GM12878 (cell line): ENCODE data around the gene SEMA5A. TPM values are rescaled to one million over a fixed set of nuclear protein-coding genes. Genes with fewer than 3 reads are reported as not detected.

Source experiments
- ATAC-seq: fragments of 200-7000 bp; cut with Tn5 transposase; 3 replicates; pipeline ENCODE4 v1.9.1; 2020; ENCODE audit warnings: mild to moderate bottlenecking, moderate library complexity
- BruUV-seq: library from RNA; stranded (reverse); fragments of 400-500 nt; replicated peaks from 2 replicates; lab custom pipeline; 2021; lab: Mats Ljungman, UMichigan
- CTCF ChIA-PET: fragments of 300-600 bp; sonication (Branson Sonifier 250); formaldehyde crosslinking; extraction: SDS; loops from one replicate; lab custom pipeline; 2021; ENCODE audit warnings: inconsistent platforms; lab: Yijun Ruan, JAX
- POLR2A ChIA-PET: fragments of 350-600 bp; formaldehyde crosslinking; extraction: SDS; loops from one replicate; lab custom pipeline; 2021; ENCODE audit warnings: inconsistent platforms; lab: Charles Lee
- RAD21 ChIA-PET: fragments of 300-600 bp; sonication (Branson Sonifier 250); formaldehyde crosslinking; loops from one replicate; lab custom pipeline; 2023; ENCODE audit warnings: antibody characterized with exemption; ENCODE audit not compliant: unreplicated experiment; lab: Charles Lee
- SMC1A ChIA-PET: fragments of 300-600 bp; sonication (Branson Sonifier 250); formaldehyde crosslinking; loops from one replicate; lab custom pipeline; 2023; ENCODE audit not compliant: unreplicated experiment, uncharacterized antibody; lab: Charles Lee
- DNase-seq: peaks from one replicate; pipeline ENCODE4 v3.0.0-alpha.2; 2011; ENCODE audit warnings: low read depth, low spot score
- FAIRE-seq: peaks from 3 replicates; lab custom pipeline; 2011; peaks lifted over from hg19 to GRCh38; lab: Jason Lieb, UNC
- H2AFZ ChIP-seq: 2 replicates; pipeline ENCODE4 v1.6.0; 2011; ENCODE audit warnings: low read depth, low read length, control low read depth; ENCODE audit not compliant: control insufficient read depth
- H3K27ac ChIP-seq: 2 replicates; pipeline ENCODE4 v1.5.1; 2011; ENCODE audit warnings: control low read depth; ENCODE audit not compliant: control insufficient read depth, insufficient read depth
- H3K27me3 ChIP-seq, 2 experiments: replicated peaks in 1 of 2; 2 replicates each; pipeline versions ENCODE4 v1.6.0 to v1.6.1; 2011; ENCODE audit warnings: low read length in 1 of 2; ENCODE audit not compliant: control insufficient read depth in 2 of 2, insufficient read depth in 2 of 2
- H3K36me3 ChIP-seq, 2 experiments: 2 replicates each; pipeline ENCODE4 v1.5.1; 2011; ENCODE audit warnings: low read length in 1 of 2; ENCODE audit not compliant: control insufficient read depth in 2 of 2, insufficient read depth in 2 of 2
- H3K4me1 ChIP-seq: 2 replicates; pipeline ENCODE4 v1.6.1; 2011; ENCODE audit warnings: mild to moderate bottlenecking, low read length, moderate library complexity, mixed read lengths; ENCODE audit not compliant: control insufficient read depth, insufficient read depth
- H3K4me2 ChIP-seq: 2 replicates; pipeline ENCODE4 v1.6.0; 2011; ENCODE audit warnings: control low read depth; ENCODE audit not compliant: control insufficient read depth, insufficient read depth
- H3K4me3 ChIP-seq: fragments of 200-600 bp; sonication (generic); 2 replicates; pipeline ENCODE4 v1.5.1; 2016
- H3K79me2 ChIP-seq: 2 replicates; pipeline ENCODE4 v1.6.0; 2011; ENCODE audit warnings: low read length; ENCODE audit not compliant: control insufficient read depth, insufficient read depth
- H3K9ac ChIP-seq: 2 replicates; pipeline ENCODE4 v1.8.0; 2011; ENCODE audit warnings: low read length, control low read depth, mixed read lengths; ENCODE audit not compliant: control insufficient read depth, insufficient read depth
- H3K9me3 ChIP-seq: replicated peaks from 3 replicates; pipeline ENCODE4 v1.5.1; 2011; ENCODE audit warnings: mild to moderate bottlenecking, low read length; ENCODE audit not compliant: control insufficient read depth, insufficient read depth
- H4K20me1 ChIP-seq: 2 replicates; pipeline ENCODE4 v1.6.0; 2011; ENCODE audit not compliant: control insufficient read depth, insufficient read depth
- ASH2L ChIP-seq: fragments of 300-600, 200-600 bp; sonication (generic); IDR thresholded peaks from 2 replicates; pipeline ENCODE4 v1.6.1; 2017; ENCODE audit warnings: low read depth, mild to moderate bottlenecking, borderline replicate concordance
- BCL11A ChIP-seq: IDR thresholded peaks from 2 replicates; pipeline ENCODE4 v1.6.1; 2011; ENCODE audit warnings: low read depth, low read length
- CEBPZ ChIP-seq: fragments of 150-350 bp; IDR thresholded peaks from 2 replicates; pipeline ENCODE4 v1.6.1; 2016; ENCODE audit warnings: low read depth, low read length
- CTCF ChIP-seq, 3 experiments: IDR thresholded peaks in 2 of 3; conservative IDR thresholded peaks in 1 of 3; 2 replicates each; pipeline ENCODE4 v1.5.1; 2011; ENCODE audit warnings: low read depth in 3 of 3, low read length in 3 of 3, mild to moderate bottlenecking in 3 of 3, control low read depth in 2 of 3, moderate library complexity in 2 of 3, inconsistent platforms in 1 of 3, mixed read lengths in 1 of 3; ENCODE audit not compliant: control insufficient read depth in 2 of 3, insufficient read depth in 1 of 3; ENCODE audit errors: extremely low read depth in 1 of 3
- MEF2A ChIP-seq: IDR thresholded peaks from 2 replicates; pipeline ENCODE4 v1.6.1; 2011; ENCODE audit warnings: low read depth, mild to moderate bottlenecking, low read length, moderate library complexity; ENCODE audit not compliant: insufficient read depth
- MTA3 ChIP-seq: IDR thresholded peaks from 2 replicates; pipeline ENCODE4 v1.6.1; 2012; ENCODE audit warnings: low read length, inconsistent platforms, borderline replicate concordance
- RELA ChIP-seq: fragments of 450-650 bp; IDR thresholded peaks from 2 replicates; pipeline ENCODE4 v1.8.0; 2014; ENCODE audit warnings: borderline replicate concordance; ENCODE audit not compliant: partially characterized antibody
- STAT3 ChIP-seq: IDR thresholded peaks from 2 replicates; pipeline ENCODE4 v1.6.1; 2011; ENCODE audit warnings: low read depth, low read length, improper control_type of control experiment
- TARDBP ChIP-seq: IDR thresholded peaks from 2 replicates; pipeline ENCODE4 v1.6.1; 2016; ENCODE audit warnings: borderline replicate concordance
- in situ Hi-C: fragments of 300-500 bp; cut with MboI; formaldehyde crosslinking; loops from 9 replicates; pipeline ENCODE4 v1.14.3; 2018; ENCODE audit warnings: mixed read lengths
- intact Hi-C: fragments of 100-400 bp; cut with micrococcal nuclease; formaldehyde crosslinking; loops from one replicate; pipeline ENCODE4 v1.14.2; 2022; ENCODE audit not compliant: unreplicated experiment
- polyA plus RNA-seq, 11 experiments: library from polyadenylated mRNA; depleted of rRNA in 4 of 11; unstranded in 6 of 11; stranded (reverse) in 5 of 11; fragments of >200 nt; fragmentation: Nextera tagmentation in 4 of 11; fragmentation: Illumina TruSeq in 1 of 11; extraction: Ambion mirVana in 4 of 11; extraction: Trizol in 1 of 11; gene quantifications; 1 replicate in 1 of 11; 2 replicates in 10 of 11; pipeline versions ENCODE4 v1.2.1 to v1.2.3, GENCODE V29; 2011 to 2016; ENCODE audit warnings: inconsistent platforms in 2 of 11, missing spikeins in 2 of 11, low read depth in 1 of 11
- total RNA-seq, 4 experiments: library from RNA; depleted of rRNA in 3 of 4; stranded (reverse); fragments of >200 nt in 3 of 4; fragmentation: Illumina TruSeq in 1 of 4; extraction: Trizol in 1 of 4; gene quantifications; 2 replicates each; pipeline versions ENCODE4 v1.2.1 to v1.2.3, GENCODE V29; 2013 to 2021

SEMA5A gene
- total and polyA plus RNA-seq, 10 of the 15 experiments (the other 5 are each of a cell fraction or from before 2014, with no cell fraction given), result 0.03 to 2.4 (median 0.09) TPM; not detected in 1

GRCh38 chr5:9431151-9431495 is 114.8 kb downstream of the SEMA5A start:
- in situ Hi-C loops, result no loop called here
- CTCF ChIA-PET, result interaction anchor here (1.7 kb wide), 1 partner anchor 69 kb away, joined by 4 read pairs; no protein-coding TSS in a partner anchor
- ATAC-seq, result no peak

More at GRCh38 chr5:9431151-9431495, 114.8 kb downstream of the SEMA5A start:
- Histone ChIP-seq H3K4me1 (no peaks in the 10 kb centered on the region; the same call in 1 of the 2 replicates), H2AFZ (no peak overlapping the region), H3K4me3 (no peak overlapping the region), H3K36me3 (no peaks in the 10 kb centered on the region), H3K27me3 (no peaks in the 10 kb centered on the region), H3K27ac (no peak overlapping the region), H3K9me3 (no peaks in the 10 kb centered on the region; the same call in 2 of the 3 replicates), H3K9ac (no peak overlapping the region), H4K20me1 (no peaks in the 10 kb centered on the region), H3K79me2 (no peaks in the 10 kb centered on the region), H3K4me2 (no peak overlapping the region)
- ChIA-PET RAD21 (no interaction called here), POLR2A (no interaction called here), SMC1A (no interaction called here)
- FAIRE-seq (no peak), DNase-seq (no peak)
- BruUV-seq, result no TSS peak
- no peak for TF ChIP-seq RELA
- TF ChIP-seq TARDBP, result no peak
- no peak for TF ChIP-seq BCL11A
- TF ChIP-seq CTCF (IDR thresholded peaks at IDR 0.05 in 2 of 3, conservative IDR thresholded peaks at IDR 0.05 in 1 of 3; ENCODE audit: control insufficient read depth in 2 of 3, extremely low read depth in 1 of 3, insufficient read depth in 1 of 3, low read depth in 3 of 3, low read length in 3 of 3), result no peak
- TF ChIP-seq MEF2A, result no peak
- TF ChIP-seq STAT3, result no peak
- TF ChIP-seq CEBPZ, result no peak
- TF ChIP-seq MTA3, result no peak
- no peak for TF ChIP-seq ASH2L
- intact Hi-C loops, result no loop called here
